Measurements from ENCODE around the gene TEX10. TPM values are rescaled to one million over a fixed set of nuclear protein-coding genes. Genes with fewer than 3 reads are reported as not detected.

TEX10 gene
- total RNA-seq, 1 donor from 2014 or later = 17.2 TPM

DNA sequence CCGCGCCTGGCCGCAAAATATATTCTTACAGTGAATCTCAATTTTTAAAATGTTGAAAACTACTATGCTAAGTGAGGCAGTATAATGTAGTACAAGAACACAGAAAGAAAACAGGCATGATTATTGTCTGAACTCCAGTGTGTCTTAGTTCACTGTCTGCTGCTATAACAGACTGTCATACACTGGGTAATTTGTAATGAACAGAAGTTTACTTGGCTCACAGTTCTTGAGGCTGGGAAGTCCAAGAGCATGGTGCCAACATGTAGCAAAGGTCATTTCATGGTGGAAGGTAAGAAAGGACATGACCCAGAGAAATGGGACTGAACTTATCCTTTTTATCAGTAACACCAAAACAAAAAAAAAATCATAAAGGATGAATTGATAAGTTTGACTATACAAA, 19.9 kb upstream of the TEX10 start:
- H3K27ac ChIP-seq = no peak overlapping the region
- intact Hi-C loops (cut with DNase I) = no loop called here
- TF ChIP-seq, protein P1, sequence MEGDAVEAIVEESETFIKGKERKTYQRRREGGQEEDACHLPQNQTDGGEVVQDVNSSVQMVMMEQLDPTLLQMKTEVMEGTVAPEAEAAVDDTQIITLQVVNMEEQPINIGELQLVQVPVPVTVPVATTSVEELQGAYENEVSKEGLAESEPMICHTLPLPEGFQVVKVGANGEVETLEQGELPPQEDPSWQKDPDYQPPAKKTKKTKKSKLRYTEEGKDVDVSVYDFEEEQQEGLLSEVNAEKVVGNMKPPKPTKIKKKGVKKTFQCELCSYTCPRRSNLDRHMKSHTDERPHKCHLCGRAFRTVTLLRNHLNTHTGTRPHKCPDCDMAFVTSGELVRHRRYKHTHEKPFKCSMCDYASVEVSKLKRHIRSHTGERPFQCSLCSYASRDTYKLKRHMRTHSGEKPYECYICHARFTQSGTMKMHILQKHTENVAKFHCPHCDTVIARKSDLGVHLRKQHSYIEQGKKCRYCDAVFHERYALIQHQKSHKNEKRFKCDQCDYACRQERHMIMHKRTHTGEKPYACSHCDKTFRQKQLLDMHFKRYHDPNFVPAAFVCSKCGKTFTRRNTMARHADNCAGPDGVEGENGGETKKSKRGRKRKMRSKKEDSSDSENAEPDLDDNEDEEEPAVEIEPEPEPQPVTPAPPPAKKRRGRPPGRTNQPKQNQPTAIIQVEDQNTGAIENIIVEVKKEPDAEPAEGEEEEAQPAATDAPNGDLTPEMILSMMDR (IDR thresholded peaks at IDR 0.05) = no peak
- TF ChIP-seq POLR2AphosphoS5 (IDR thresholded peaks at IDR 0.05; ENCODE audit: insufficient read depth in 1 of 2, low read depth in 1 of 2) = no peak
- TF ChIP-seq POLR2A (IDR thresholded peaks at IDR 0.05) = no peak

DNA sequence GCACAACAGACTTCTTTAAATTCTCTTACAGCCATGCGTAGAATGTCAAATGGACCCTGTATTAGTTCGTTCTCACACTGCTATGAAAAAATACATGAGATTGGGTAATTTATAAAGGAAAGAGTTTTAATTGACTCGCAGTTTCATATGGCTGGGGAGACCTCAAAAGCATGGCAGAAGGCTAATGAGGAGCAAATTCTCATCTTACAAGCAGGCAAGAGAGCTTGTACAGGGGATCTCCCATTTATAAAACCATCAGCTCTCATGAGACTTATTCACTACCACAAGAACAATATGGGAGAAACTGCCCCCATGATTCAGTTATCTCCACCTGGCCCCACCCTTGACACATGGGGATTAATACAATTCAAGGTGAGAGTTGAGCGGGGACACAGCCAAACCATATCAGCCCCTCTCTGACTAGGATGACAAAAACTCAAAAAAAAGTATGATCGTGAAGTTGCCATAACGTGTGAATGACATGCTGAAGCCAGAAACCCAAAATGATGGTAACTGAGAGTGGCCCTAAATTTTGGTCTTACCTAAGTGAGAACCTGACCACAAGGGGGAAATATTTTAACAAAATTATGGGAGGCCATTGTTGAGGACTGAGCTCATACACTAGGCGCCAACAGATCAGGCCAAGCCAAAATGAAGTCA, 17.5 kb upstream of the TEX10 start:
- H3K4me1 ChIP-seq = no peaks in the 10 kb centered on the region
- H3K9me3 ChIP-seq = no peaks in the 10 kb centered on the region
- H3K36me3 ChIP-seq = no peaks in the 10 kb centered on the region
- no peaks in the 10 kb centered on the region for H3K27me3 ChIP-seq
- intact Hi-C loops (cut with DNase I) = no loop called here
- DNase-seq (ENCODE audit: extremely low spot score in 2 of 2) = no peak
- no peak for TF ChIP-seq POLR2AphosphoS5 (IDR thresholded peaks at IDR 0.05; ENCODE audit: insufficient read depth in 1 of 2, low read depth in 1 of 2)
- TF ChIP-seq, protein P1 (IDR thresholded peaks at IDR 0.05) = no peak
- no peak for TF ChIP-seq POLR2A (IDR thresholded peaks at IDR 0.05)
- H3K27ac ChIP-seq = no peak overlapping the region
- no peak overlapping the region for H3K4me3 ChIP-seq

More for the DNA sequence above, 19.9 kb upstream of the TEX10 start:
- no peaks in the 10 kb centered on the region for H3K4me1 ChIP-seq
- no peak overlapping the region for H3K4me3 ChIP-seq
- H3K36me3 ChIP-seq = no peaks in the 10 kb centered on the region
- no peaks in the 10 kb centered on the region for H3K9me3 ChIP-seq
- H3K27me3 ChIP-seq = no peaks in the 10 kb centered on the region
- no peak for DNase-seq (ENCODE audit: extremely low spot score in 2 of 2)

DNA sequence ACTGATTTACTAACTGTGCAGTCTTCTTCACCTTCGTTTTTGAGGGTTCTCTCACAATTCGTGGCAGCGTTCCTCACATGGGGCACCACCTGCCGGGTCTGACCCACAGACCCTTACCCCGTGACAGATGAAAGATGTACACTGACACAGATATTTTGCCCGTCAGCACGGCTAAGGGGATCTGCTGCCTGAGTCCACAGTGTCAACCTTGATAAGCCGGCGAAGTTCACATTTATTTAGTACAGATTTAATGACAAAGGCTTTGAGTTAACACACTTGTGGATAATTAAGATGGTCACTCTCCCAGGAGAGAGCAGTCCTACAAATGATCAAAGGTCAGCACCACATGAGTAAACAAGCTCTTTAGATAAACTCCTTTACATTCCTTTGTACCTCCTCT, 15.9 kb upstream of the TEX10 start:
- Histone ChIP-seq H3K36me3 (no peaks in the 10 kb centered on the region), H3K27ac (no peak overlapping the region), H3K9me3 (no peaks in the 10 kb centered on the region), H3K27me3 (no peaks in the 10 kb centered on the region), H3K4me3 (no peak overlapping the region), H3K4me1 (no peaks in the 10 kb centered on the region)
- intact Hi-C loops (cut with DNase I) = no loop called here
- DNase-seq (ENCODE audit: extremely low spot score in 2 of 2) = no peak
- TF ChIP-seq POLR2AphosphoS5 (IDR thresholded peaks at IDR 0.05; ENCODE audit: insufficient read depth in 1 of 2, low read depth in 1 of 2) (no peak), POLR2A (IDR thresholded peaks at IDR 0.05) (no peak)
- TF ChIP-seq, protein P1 (IDR thresholded peaks at IDR 0.05) = no peak

DNA sequence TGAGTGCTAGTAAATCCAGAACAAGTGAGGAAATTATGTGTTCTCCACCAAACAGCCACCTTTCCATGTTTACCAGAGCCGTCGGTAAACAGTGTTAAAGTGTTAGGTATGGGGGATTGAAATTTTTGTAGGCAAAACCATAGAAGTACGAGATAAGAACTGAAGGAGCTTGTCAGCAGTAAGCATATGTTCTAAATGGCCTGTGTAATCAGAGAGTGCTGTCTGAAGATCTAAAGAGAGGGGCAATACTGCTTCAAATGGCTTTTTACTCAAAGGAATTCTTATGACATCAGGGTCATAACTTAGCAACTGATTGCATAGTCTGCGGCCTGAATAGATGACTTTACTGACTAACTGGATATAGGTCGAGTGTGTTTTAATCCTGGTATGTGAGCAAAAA, 13.4 kb upstream of the TEX10 start:
- no peak for DNase-seq (ENCODE audit: extremely low spot score in 2 of 2)
- no peaks in the 10 kb centered on the region for H3K9me3 ChIP-seq
- no peaks in the 10 kb centered on the region for H3K4me1 ChIP-seq
- no peak overlapping the region for H3K4me3 ChIP-seq
- TF ChIP-seq POLR2A (IDR thresholded peaks at IDR 0.05) (no peak), POLR2AphosphoS5 (IDR thresholded peaks at IDR 0.05; ENCODE audit: insufficient read depth in 1 of 2, low read depth in 1 of 2) (no peak)
- TF ChIP-seq, protein P1 (IDR thresholded peaks at IDR 0.05) = no peak
- intact Hi-C loops (cut with DNase I) = no loop called here
- no peak overlapping the region for H3K27ac ChIP-seq
- H3K27me3 ChIP-seq = no peaks in the 10 kb centered on the region
- no peaks in the 10 kb centered on the region for H3K36me3 ChIP-seq

DNA sequence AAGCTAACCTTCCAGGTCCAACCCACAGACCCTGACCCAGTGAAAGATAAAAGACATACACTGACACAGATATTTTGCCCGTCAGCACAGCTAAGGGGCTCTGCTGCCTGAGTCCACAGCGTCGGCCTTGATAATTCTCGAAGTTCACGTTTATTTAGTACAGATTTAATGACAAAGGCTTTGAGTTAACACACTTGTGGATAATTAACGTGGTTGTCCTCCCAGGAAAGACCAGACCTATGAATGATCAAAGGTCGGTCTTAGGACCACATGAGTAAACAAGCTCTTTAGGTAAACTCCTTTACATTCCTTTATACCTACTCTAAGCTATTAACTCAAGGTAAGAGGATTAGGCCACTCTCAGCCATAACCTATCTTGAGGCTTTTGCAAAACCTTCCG, 11.3 kb upstream of the TEX10 start:
- H3K27me3 ChIP-seq = no peaks in the 10 kb centered on the region
- H3K4me3 ChIP-seq = no peak overlapping the region
- H3K36me3 ChIP-seq = no peaks in the 10 kb centered on the region
- intact Hi-C loops (cut with DNase I) = no loop called here
- no peaks in the 10 kb centered on the region for H3K4me1 ChIP-seq
- H3K27ac ChIP-seq = no peak overlapping the region
- no peak for DNase-seq (ENCODE audit: extremely low spot score in 2 of 2)
- TF ChIP-seq POLR2AphosphoS5 (IDR thresholded peaks at IDR 0.05; ENCODE audit: insufficient read depth in 1 of 2, low read depth in 1 of 2) (no peak), POLR2A (IDR thresholded peaks at IDR 0.05) (no peak)
- TF ChIP-seq, protein P1 (IDR thresholded peaks at IDR 0.05) = no peak
- no peaks in the 10 kb centered on the region for H3K9me3 ChIP-seq
